Neuronal stem cell (in vitro differentiated cells): ENCODE measurements around the gene LAIR1.

ENCODE experiments used
- DNase-seq: peaks from one replicate; pipeline ENCODE4 v3.0.0-alpha.2; 2013; ENCODE audit warnings: low spot score
- H2AFZ ChIP-seq: one replicate; pipeline ENCODE4 v1.6.1; 2013; ENCODE audit warnings: mild to moderate bottlenecking, low read length, inconsistent platforms
- H2AK5ac ChIP-seq: 2 replicates; pipeline ENCODE4 v1.6.1; 2013; ENCODE audit warnings: low read depth, mild to moderate bottlenecking, inconsistent platforms, low read length, moderate library complexity, mixed read lengths
- H2BK120ac ChIP-seq: 2 replicates; pipeline ENCODE4 v1.6.1; 2013; ENCODE audit warnings: low read depth, mild to moderate bottlenecking, inconsistent platforms, low read length, moderate library complexity, mixed read lengths
- H2BK12ac ChIP-seq: one replicate; pipeline ENCODE4 v1.6.1; 2013; ENCODE audit warnings: low read length, inconsistent platforms
- H2BK15ac ChIP-seq: 2 replicates; pipeline ENCODE4 v1.6.1; 2013; ENCODE audit warnings: mild to moderate bottlenecking, low read length, inconsistent platforms, mixed read lengths
- H2BK5ac ChIP-seq: one replicate; pipeline ENCODE4 v1.6.1; 2013; ENCODE audit warnings: inconsistent platforms, mild to moderate bottlenecking, low read length, moderate library complexity
- H3K14ac ChIP-seq: one replicate; pipeline ENCODE4 v1.6.1; 2013; ENCODE audit warnings: low read length, inconsistent platforms
- H3K18ac ChIP-seq: 2 replicates; pipeline ENCODE4 v1.6.1; 2013; ENCODE audit warnings: low read length, inconsistent platforms
- H3K23ac ChIP-seq: 2 replicates; pipeline ENCODE4 v1.6.1; 2013; ENCODE audit warnings: low read depth, mild to moderate bottlenecking, mixed read lengths, low read length, inconsistent platforms; ENCODE audit not compliant: poor library complexity
- H3K27ac ChIP-seq: replicated peaks from 3 replicates; pipeline ENCODE4 v1.5.1; 2013; ENCODE audit warnings: low read length, inconsistent platforms
- H3K27me3 ChIP-seq, 3 experiments: 2 replicates each; pipeline ENCODE4 v1.6.1; 2013; ENCODE audit warnings: low read length in 3 of 3, mild to moderate bottlenecking in 2 of 3, inconsistent platforms in 1 of 3, low read depth in 1 of 3, mixed read lengths in 1 of 3, moderate library complexity in 1 of 3; ENCODE audit not compliant: control insufficient read depth in 3 of 3, insufficient read depth in 3 of 3
- H3K36me3 ChIP-seq, 2 donors: replicated peaks in 1 of 2; 2 replicates each; pipeline ENCODE4 v1.6.1; 2013; ENCODE audit warnings: low read length in 2 of 2; ENCODE audit not compliant: control insufficient read depth in 2 of 2, insufficient read depth in 2 of 2
- H3K4ac ChIP-seq: 2 replicates; pipeline ENCODE4 v1.6.1; 2013; ENCODE audit warnings: inconsistent platforms, mild to moderate bottlenecking, low read length, moderate library complexity
- H3K4me1 ChIP-seq, 2 donors: 1 replicate in 1 of 2; 2 replicates in 1 of 2; pipeline ENCODE4 v1.6.1; 2013; ENCODE audit warnings: low read length in 2 of 2, low read depth in 1 of 2; ENCODE audit not compliant: control insufficient read depth in 2 of 2, insufficient read depth in 1 of 2
- H3K4me2 ChIP-seq: one replicate; pipeline ENCODE4 v1.6.1; 2013; ENCODE audit warnings: mild to moderate bottlenecking, low read length, inconsistent platforms; ENCODE audit not compliant: insufficient read depth, poor library complexity, severe bottlenecking
- H3K4me3 ChIP-seq, 2 donors: 2 replicates each; pipeline ENCODE4 v1.5.1; 2013; ENCODE audit warnings: low read length in 2 of 2, mild to moderate bottlenecking in 2 of 2, inconsistent platforms in 1 of 2, moderate library complexity in 1 of 2
- H3K79me1 ChIP-seq: one replicate; pipeline ENCODE4 v1.6.1; 2013; ENCODE audit warnings: low read depth, mild to moderate bottlenecking, inconsistent platforms, low read length, moderate library complexity
- H3K9ac ChIP-seq: one replicate; pipeline ENCODE4 v1.6.1; 2013; ENCODE audit warnings: mild to moderate bottlenecking, low read depth, low read length, inconsistent platforms; ENCODE audit not compliant: poor library complexity
- H3K9me3 ChIP-seq, 2 donors: replicated peaks in 1 of 2; 2 replicates each; pipeline versions ENCODE3 to v1.6.1; 2013; ENCODE audit warnings: low read length in 2 of 2, mild to moderate bottlenecking in 2 of 2, inconsistent platforms in 1 of 2, low read depth in 1 of 2, mixed read lengths in 1 of 2, moderate library complexity in 1 of 2; ENCODE audit not compliant: control insufficient read depth in 2 of 2, insufficient read depth in 1 of 2
- H4K8ac ChIP-seq: one replicate; pipeline ENCODE4 v1.6.1; 2013; ENCODE audit warnings: low read depth, mild to moderate bottlenecking, inconsistent platforms, low read length, moderate library complexity
- H4K91ac ChIP-seq: one replicate; pipeline ENCODE4 v1.6.1; 2013; ENCODE audit warnings: low read length, low read depth, mild to moderate bottlenecking, inconsistent platforms; ENCODE audit not compliant: poor library complexity
- WGBS, 2 donors: extraction: QIAGEN DNeasy Blood & Tissue Kit; methylation state at CpG; one replicate each; pipeline ENCODE4 v1.1.7; 2013; ENCODE audit warnings: missing lambda C conversion rate in 2 of 2, mixed read lengths in 1 of 2; ENCODE audit not compliant: insufficient read length in 2 of 2, insufficient replicate concordance in 1 of 2; ENCODE audit errors: extremely low coverage in 2 of 2; 5-methylcytosine and 5-hydroxymethylcytosine counted together

Gene LAIR1

DNA sequence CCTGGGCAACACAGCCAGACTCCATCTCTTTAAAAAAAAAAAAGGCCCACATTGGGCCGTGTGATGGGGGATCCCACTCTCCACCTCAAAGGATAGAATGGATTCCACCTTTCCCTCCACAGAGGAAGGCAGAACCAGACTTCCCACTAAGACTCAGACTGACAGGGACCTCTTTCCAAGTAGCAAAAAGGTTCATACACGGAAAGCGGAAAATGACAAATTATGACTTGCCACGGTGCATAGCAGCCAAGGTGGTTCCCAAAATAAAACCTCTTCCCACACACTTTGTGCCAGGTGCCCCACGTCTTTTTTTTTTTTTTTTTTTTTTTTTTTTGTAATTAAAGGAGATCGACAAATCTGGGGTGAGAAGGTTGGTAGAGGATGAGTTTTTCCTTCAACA is 36.2 kb upstream of the LAIR1 start:
- no peak overlapping the region for H3K4me2 ChIP-seq
- no peak overlapping the region for H3K18ac ChIP-seq
- H2AK5ac ChIP-seq = no peak overlapping the region
- H3K9me3 ChIP-seq = no peaks in the 10 kb centered on the region
- WGBS, 2 donors = no CpG with 5 or more reads among the region's 6 CpGs
- no peak overlapping the region for H2BK12ac ChIP-seq
- H3K27me3 ChIP-seq = no peaks in the 10 kb centered on the region
- no peak overlapping the region for H3K14ac ChIP-seq
- no peaks in the 10 kb centered on the region for H3K36me3 ChIP-seq
- no peak overlapping the region for H3K27ac ChIP-seq
- H4K91ac ChIP-seq = no peak overlapping the region
- H2BK5ac ChIP-seq = no peak overlapping the region
- H3K9ac ChIP-seq = no peak overlapping the region
- no peak for DNase-seq
- no peak overlapping the region for H3K4ac ChIP-seq
- H2AFZ ChIP-seq = no peak overlapping the region
- no peak overlapping the region for H4K8ac ChIP-seq
- H2BK120ac ChIP-seq = no peak overlapping the region
- H3K79me1 ChIP-seq = no peaks in the 10 kb centered on the region
- H3K4me1 ChIP-seq = no peaks in the 10 kb centered on the region
- no peak overlapping the region for H3K23ac ChIP-seq
- H2BK15ac ChIP-seq = no peak overlapping the region
- no peak overlapping the region for H3K4me3 ChIP-seq

- Histone ChIP-seq H2BK120ac (no peak overlapping the region), H3K4me1 (no peaks in the 10 kb centered on the region), H3K9me3 (no peaks in the 10 kb centered on the region), H3K79me1 (no peaks in the 10 kb centered on the region), H3K36me3 (no peaks in the 10 kb centered on the region), H3K14ac (no peak overlapping the region), H3K4me2 (no peak overlapping the region), H2AFZ (no peak overlapping the region), H3K27me3 (no peaks in the 10 kb centered on the region), H4K8ac (no peak overlapping the region), H3K23ac (no peak overlapping the region), H3K27ac (no peak overlapping the region), H2AK5ac (no peak overlapping the region), H3K4ac (no peak overlapping the region), H2BK15ac (no peak overlapping the region), H2BK5ac (no peak overlapping the region), H2BK12ac (no peak overlapping the region), H4K91ac (no peak overlapping the region), H3K4me3 (no peak overlapping the region), H3K9ac (no peak overlapping the region), H3K18ac (no peak overlapping the region)
- no CpG with 5 or more reads among the region's 2 CpGs for WGBS, 2 donors
- DNase-seq = no peak
Observed at GRCh38 chr19:54399189-54399588, 34.5 kb upstream of the LAIR1 start.

- H2BK12ac ChIP-seq = no peak overlapping the region
- no peak overlapping the region for H2BK120ac ChIP-seq
- H2AK5ac ChIP-seq = no peak overlapping the region
- H3K4ac ChIP-seq = no peak overlapping the region
- H3K23ac ChIP-seq = no peak overlapping the region
- no CpG with 5 or more reads among the region's 8 CpGs for WGBS, 2 donors
- no peak overlapping the region for H2BK15ac ChIP-seq
- no peak overlapping the region for H3K14ac ChIP-seq
- H3K9me3 ChIP-seq = no peaks in the 10 kb centered on the region
- H3K18ac ChIP-seq = no peak overlapping the region
- no peak overlapping the region for H4K8ac ChIP-seq
- no peak overlapping the region for H2AFZ ChIP-seq
- no peak overlapping the region for H3K27ac ChIP-seq
- H3K4me1 ChIP-seq = peaks cover 0 to 6% of the 10 kb centered on the region in 2 donors
- no peak overlapping the region for H3K9ac ChIP-seq
- no peak for DNase-seq
- H3K4me3 ChIP-seq = no peak overlapping the region
- no peak overlapping the region for H2BK5ac ChIP-seq
- H3K36me3 ChIP-seq = no peaks in the 10 kb centered on the region
- H3K79me1 ChIP-seq = no peaks in the 10 kb centered on the region
- H3K4me2 ChIP-seq = no peak overlapping the region
- no peak overlapping the region for H4K91ac ChIP-seq
- H3K27me3 ChIP-seq = no peaks in the 10 kb centered on the region
Observed at GRCh38 chr19:54395685-54396084, 31.0 kb upstream of the LAIR1 start.

DNA sequence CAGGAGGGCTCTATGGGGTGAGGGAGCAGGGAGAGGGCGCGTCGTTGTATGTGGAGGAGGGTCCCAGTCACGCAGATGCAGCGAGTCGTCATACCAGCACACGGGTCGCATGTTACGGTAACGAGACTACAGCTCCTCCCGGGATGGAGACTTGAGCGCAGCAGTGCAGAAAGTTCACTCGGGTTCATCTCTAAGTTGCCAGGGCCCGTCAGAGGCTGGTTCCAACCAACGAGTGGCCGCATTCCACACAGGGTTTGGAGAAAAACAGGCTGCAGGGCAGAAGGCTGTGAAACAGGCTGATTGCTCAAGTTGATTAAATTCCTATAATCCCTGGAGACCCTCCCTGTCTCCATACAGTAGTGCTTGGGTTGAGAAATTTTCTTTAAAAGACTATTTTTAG is 28.6 kb upstream of the LAIR1 start:
- no peaks in the 10 kb centered on the region for H3K9me3 ChIP-seq
- H3K9ac ChIP-seq = peak overlapping the region; percentile 70
- H2BK12ac ChIP-seq = peak overlapping the region; percentile 90
- H3K27me3 ChIP-seq = peaks cover 0 to 12% (median 0%) of the 10 kb centered on the region in 3 experiments
- peak overlapping the region; percentile 71 for H2BK15ac ChIP-seq
- peaks cover 0 to 6% of the 10 kb centered on the region in 2 donors for H3K4me1 ChIP-seq
- H2BK120ac ChIP-seq = peak overlapping the region; percentile 54
- H3K36me3 ChIP-seq = no peaks in the 10 kb centered on the region
- WGBS, 2 donors = no CpG with 5 or more reads among the region's 16 CpGs
- no peak overlapping the region for H3K4me3 ChIP-seq
- no peaks in the 10 kb centered on the region for H3K79me1 ChIP-seq
- no peak overlapping the region for H3K23ac ChIP-seq
- H2AK5ac ChIP-seq = peak overlapping the region; percentile 99
- H3K14ac ChIP-seq = no peak overlapping the region
- no peak overlapping the region for H3K4ac ChIP-seq
- peak overlapping the region; percentile 38 for H3K18ac ChIP-seq
- no peak overlapping the region for H3K4me2 ChIP-seq
- no peak overlapping the region for H3K27ac ChIP-seq
- H2BK5ac ChIP-seq = no peak overlapping the region
- no peak overlapping the region for H4K91ac ChIP-seq
- DNase-seq = no peak
- no peak overlapping the region for H2AFZ ChIP-seq
- H4K8ac ChIP-seq = no peak overlapping the region
